PC-9 (cell line): Measurements from ENCODE around the gene SSBP2.

Experiments
- EZH2 ChIP-seq: fragments of 200-600 bp; sonication (generic); IDR thresholded peaks from 2 replicates; pipeline ENCODE4 v1.8.0; 2017; ENCODE audit warnings: antibody characterized with exemption, low read depth
- TF ChIP-seq, protein P1 (sequence below): fragments of 200-600 bp; sonication (generic); conservative IDR thresholded peaks from 2 replicates; pipeline ENCODE4 v1.6.1; 2017; ENCODE audit warnings: mixed run types, antibody characterized with exemption, mild to moderate bottlenecking, moderate library complexity

GRCh38 chr5:81579262-81579924 lies 171.5 kb downstream of the SSBP2 start:
- TF ChIP-seq, protein P1, sequence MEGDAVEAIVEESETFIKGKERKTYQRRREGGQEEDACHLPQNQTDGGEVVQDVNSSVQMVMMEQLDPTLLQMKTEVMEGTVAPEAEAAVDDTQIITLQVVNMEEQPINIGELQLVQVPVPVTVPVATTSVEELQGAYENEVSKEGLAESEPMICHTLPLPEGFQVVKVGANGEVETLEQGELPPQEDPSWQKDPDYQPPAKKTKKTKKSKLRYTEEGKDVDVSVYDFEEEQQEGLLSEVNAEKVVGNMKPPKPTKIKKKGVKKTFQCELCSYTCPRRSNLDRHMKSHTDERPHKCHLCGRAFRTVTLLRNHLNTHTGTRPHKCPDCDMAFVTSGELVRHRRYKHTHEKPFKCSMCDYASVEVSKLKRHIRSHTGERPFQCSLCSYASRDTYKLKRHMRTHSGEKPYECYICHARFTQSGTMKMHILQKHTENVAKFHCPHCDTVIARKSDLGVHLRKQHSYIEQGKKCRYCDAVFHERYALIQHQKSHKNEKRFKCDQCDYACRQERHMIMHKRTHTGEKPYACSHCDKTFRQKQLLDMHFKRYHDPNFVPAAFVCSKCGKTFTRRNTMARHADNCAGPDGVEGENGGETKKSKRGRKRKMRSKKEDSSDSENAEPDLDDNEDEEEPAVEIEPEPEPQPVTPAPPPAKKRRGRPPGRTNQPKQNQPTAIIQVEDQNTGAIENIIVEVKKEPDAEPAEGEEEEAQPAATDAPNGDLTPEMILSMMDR = no peak
- no peak for TF ChIP-seq EZH2
